Measurements from ENCODE around the gene FAM43A. TPM values are rescaled to one million over a fixed set of nuclear protein-coding genes. Genes with fewer than 3 reads are reported as not detected.

FAM43A gene
- total and polyA plus RNA-seq, 9 of the 15 experiments (the other 6 are each of a cell fraction or from before 2014, with no cell fraction given): 0.03 to 1.2 (median 0.21) TPM

DNA sequence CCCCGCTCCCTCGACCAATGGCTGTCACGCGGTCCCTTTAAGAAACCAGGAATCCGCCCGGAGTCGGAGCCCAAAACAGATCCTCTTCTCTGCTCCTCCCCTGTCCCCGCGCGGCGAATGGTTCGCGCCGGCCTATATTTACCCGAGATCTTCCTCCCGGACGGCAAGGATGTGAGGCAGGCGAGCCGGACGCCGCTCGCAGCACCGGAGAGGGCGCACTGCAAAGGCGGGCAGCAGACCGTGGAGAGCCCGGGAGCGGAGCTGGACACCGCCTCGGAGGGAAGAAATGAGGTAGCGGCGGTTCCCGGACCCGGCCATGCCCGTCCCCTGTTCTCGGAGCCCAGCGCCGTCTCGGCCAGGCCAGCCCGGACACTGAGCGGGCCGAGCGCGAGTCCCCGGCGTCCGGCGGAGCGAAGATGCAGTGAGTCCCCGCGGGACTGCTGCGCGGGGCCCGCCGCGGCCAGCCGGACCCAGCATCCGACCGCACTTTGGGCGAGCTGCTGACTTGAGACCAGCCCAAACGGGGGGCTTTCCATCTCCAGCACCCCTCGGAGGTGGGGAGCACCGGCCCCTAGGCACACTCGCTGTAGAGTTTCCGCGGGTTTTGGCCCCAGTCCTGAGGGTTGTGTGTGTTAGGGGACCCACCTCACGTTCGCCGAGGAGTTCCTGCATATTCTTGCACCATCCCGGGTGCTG, at the start of gene FAM43A (continued):
- TF ChIP-seq NR4A1 (CRISPR knock-in tag; IDR thresholded peaks at IDR 0.05) (no peak), NR4A1 (tag; IDR thresholded peaks at IDR 0.05) (no peak), ILK (tag; IDR thresholded peaks at IDR 0.05; ENCODE audit: borderline replicate concordance, low read depth) (no peak), PHF8 (IDR thresholded peaks at IDR 0.05; ENCODE audit: borderline replicate concordance, low read length) (peak; percentile 73; the same call in 1 of the 2 replicates), U2AF1 (optimal IDR thresholded peaks at IDR 0.05; ENCODE audit: low read depth, low read length) (no peak), NCOA6 (IDR thresholded peaks at IDR 0.05) (peak; percentile 54; the same call in 1 of the 2 replicates), GATAD2A (IDR thresholded peaks at IDR 0.05) (no peak), ZBTB7A (IDR thresholded peaks at IDR 0.05; ENCODE audit: borderline replicate concordance, control insufficient read depth, low read depth, low read length) (no peak), ZNF75A (CRISPR knock-in tag; IDR thresholded peaks at IDR 0.05) (no peak), CC2D1A (IDR thresholded peaks at IDR 0.05) (peak; percentile 90), ZFX (CRISPR knock-in tag; IDR thresholded peaks at IDR 0.05) (peak; percentile 66; the same call in 1 of the 2 replicates)
- TF ChIP-seq, protein P1, sequence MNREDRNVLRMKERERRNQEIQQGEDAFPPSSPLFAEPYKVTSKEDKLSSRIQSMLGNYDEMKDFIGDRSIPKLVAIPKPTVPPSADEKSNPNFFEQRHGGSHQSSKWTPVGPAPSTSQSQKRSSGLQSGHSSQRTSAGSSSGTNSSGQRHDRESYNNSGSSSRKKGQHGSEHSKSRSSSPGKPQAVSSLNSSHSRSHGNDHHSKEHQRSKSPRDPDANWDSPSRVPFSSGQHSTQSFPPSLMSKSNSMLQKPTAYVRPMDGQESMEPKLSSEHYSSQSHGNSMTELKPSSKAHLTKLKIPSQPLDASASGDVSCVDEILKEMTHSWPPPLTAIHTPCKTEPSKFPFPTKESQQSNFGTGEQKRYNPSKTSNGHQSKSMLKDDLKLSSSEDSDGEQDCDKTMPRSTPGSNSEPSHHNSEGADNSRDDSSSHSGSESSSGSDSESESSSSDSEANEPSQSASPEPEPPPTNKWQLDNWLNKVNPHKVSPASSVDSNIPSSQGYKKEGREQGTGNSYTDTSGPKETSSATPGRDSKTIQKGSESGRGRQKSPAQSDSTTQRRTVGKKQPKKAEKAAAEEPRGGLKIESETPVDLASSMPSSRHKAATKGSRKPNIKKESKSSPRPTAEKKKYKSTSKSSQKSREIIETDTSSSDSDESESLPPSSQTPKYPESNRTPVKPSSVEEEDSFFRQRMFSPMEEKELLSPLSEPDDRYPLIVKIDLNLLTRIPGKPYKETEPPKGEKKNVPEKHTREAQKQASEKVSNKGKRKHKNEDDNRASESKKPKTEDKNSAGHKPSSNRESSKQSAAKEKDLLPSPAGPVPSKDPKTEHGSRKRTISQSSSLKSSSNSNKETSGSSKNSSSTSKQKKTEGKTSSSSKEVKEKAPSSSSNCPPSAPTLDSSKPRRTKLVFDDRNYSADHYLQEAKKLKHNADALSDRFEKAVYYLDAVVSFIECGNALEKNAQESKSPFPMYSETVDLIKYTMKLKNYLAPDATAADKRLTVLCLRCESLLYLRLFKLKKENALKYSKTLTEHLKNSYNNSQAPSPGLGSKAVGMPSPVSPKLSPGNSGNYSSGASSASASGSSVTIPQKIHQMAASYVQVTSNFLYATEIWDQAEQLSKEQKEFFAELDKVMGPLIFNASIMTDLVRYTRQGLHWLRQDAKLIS (CRISPR knock-in tag; IDR thresholded peaks at IDR 0.05): no peak
- TF ChIP-seq, protein P2, sequence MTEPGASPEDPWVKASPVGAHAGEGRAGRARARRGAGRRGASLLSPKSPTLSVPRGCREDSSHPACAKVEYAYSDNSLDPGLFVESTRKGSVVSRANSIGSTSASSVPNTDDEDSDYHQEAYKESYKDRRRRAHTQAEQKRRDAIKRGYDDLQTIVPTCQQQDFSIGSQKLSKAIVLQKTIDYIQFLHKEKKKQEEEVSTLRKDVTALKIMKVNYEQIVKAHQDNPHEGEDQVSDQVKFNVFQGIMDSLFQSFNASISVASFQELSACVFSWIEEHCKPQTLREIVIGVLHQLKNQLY (CRISPR knock-in tag; conservative IDR thresholded peaks at IDR 0.05): no peak
- TF ChIP-seq, protein P3, sequence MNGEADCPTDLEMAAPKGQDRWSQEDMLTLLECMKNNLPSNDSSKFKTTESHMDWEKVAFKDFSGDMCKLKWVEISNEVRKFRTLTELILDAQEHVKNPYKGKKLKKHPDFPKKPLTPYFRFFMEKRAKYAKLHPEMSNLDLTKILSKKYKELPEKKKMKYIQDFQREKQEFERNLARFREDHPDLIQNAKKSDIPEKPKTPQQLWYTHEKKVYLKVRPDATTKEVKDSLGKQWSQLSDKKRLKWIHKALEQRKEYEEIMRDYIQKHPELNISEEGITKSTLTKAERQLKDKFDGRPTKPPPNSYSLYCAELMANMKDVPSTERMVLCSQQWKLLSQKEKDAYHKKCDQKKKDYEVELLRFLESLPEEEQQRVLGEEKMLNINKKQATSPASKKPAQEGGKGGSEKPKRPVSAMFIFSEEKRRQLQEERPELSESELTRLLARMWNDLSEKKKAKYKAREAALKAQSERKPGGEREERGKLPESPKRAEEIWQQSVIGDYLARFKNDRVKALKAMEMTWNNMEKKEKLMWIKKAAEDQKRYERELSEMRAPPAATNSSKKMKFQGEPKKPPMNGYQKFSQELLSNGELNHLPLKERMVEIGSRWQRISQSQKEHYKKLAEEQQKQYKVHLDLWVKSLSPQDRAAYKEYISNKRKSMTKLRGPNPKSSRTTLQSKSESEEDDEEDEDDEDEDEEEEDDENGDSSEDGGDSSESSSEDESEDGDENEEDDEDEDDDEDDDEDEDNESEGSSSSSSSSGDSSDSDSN (IDR thresholded peaks at IDR 0.05; ENCODE audit: borderline replicate concordance in 1 of 2, low read depth in 2 of 2, low read length in 2 of 2): peak; percentile 92 to 96; a peak in 3 of 4 replicates

Data from K562 (cell line).